Tibial nerve (tissue), 4 donors: ENCODE data around the gene KCNK3. TPM values are rescaled to one million over a fixed set of nuclear protein-coding genes. Genes with fewer than 3 reads are reported as not detected.

ENCODE experiments used
- DNase-seq, 2 donors: peaks; one replicate each; pipeline ENCODE4 v3.0.0-alpha.2; 2019; ENCODE audit warnings: low spot score in 2 of 2
- H3K27ac ChIP-seq, 4 donors: fragments of 200-600 bp; sonication (generic) in 3 of 4; one replicate each; pipeline ENCODE4 v1.5.1; 2017 to 2019; ENCODE audit warnings: mild to moderate bottlenecking in 1 of 4
- H3K27me3 ChIP-seq, 2 donors: fragments of 200-600 bp; sonication (generic) in 1 of 2; one replicate each; pipeline versions ENCODE4 v1.5.1 to v1.6.0; 2017 to 2019
- H3K36me3 ChIP-seq, 3 donors: fragments of 200-600 bp; sonication (generic); one replicate each; pipeline ENCODE4 v1.5.1; 2018 to 2019
- H3K4me1 ChIP-seq, 4 donors: fragments of 200-600 bp; sonication (generic) in 3 of 4; one replicate each; pipeline ENCODE4 v1.5.1; 2017 to 2019
- H3K4me3 ChIP-seq, 4 donors: fragments of 200-600 bp; sonication (generic) in 3 of 4; one replicate each; pipeline ENCODE4 v1.5.1; 2017 to 2019; ENCODE audit warnings: mild to moderate bottlenecking in 1 of 4, moderate library complexity in 1 of 4
- H3K9me3 ChIP-seq, 4 donors: fragments of 200-600 bp; sonication (generic) in 3 of 4; one replicate each; pipeline ENCODE4 v1.5.1; 2017 to 2019
- EP300 ChIP-seq, 2 donors: sonication (generic); formaldehyde crosslinking; IDR thresholded peaks; one replicate each; pipeline ENCODE4 v1.6.1; 2017; ENCODE audit warnings: antibody characterized with exemption in 2 of 2, mild to moderate bottlenecking in 1 of 2
- POLR2A ChIP-seq, 2 donors: fragments of 450-650 bp; IDR thresholded peaks; one replicate each; pipeline ENCODE4 v1.6.1; 2017; ENCODE audit warnings: antibody characterized with exemption in 2 of 2, mild to moderate bottlenecking in 2 of 2, moderate library complexity in 2 of 2
- WGBS, 2 donors: methylation state at CpG; one replicate each; pipeline ENCODE4 v1.1.5; 2018; 5-methylcytosine and 5-hydroxymethylcytosine counted together
- total RNA-seq, 4 donors: library from RNA; depleted of rRNA; stranded (reverse); fragments of >200 nt; gene quantifications; one replicate each; pipeline ENCODE4 v1.1.0, GENCODE V29; 2016
- TF ChIP-seq, protein P1 (sequence below), 5 experiments: fragments of 200-600 bp in 3 of 5; fragments of 450-650 bp in 2 of 5; sonication (generic) in 3 of 5; IDR thresholded peaks; one replicate each; pipeline ENCODE4 v1.5.1; 2016 to 2019; ENCODE audit warnings: antibody characterized with exemption in 5 of 5, mild to moderate bottlenecking in 3 of 5, moderate library complexity in 2 of 5

KCNK3 gene
- total RNA-seq, 4 donors from 2014 or later: 0.84 to 6.9 (median 1.7) TPM

DNA sequence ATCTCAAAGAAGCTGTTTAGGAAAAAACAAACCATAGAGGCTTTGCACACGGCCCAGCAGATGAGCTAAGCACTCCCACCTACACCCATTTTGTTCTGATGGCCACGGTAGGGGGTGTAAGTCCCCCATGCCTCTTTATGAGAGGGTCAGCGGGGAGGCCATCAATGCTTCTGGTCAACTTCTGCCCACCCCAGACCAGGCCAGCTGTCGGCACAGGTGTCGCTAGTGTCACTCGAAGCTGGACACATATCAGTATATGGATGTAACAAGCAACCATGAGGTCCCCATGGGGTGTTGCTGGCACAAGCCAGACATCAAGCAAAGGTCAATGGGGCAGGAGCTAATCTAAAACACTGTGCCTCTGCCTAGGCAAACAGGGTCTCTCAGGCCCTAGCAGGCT lies 47.8 kb downstream of the KCNK3 start:
- TF ChIP-seq, protein P1, sequence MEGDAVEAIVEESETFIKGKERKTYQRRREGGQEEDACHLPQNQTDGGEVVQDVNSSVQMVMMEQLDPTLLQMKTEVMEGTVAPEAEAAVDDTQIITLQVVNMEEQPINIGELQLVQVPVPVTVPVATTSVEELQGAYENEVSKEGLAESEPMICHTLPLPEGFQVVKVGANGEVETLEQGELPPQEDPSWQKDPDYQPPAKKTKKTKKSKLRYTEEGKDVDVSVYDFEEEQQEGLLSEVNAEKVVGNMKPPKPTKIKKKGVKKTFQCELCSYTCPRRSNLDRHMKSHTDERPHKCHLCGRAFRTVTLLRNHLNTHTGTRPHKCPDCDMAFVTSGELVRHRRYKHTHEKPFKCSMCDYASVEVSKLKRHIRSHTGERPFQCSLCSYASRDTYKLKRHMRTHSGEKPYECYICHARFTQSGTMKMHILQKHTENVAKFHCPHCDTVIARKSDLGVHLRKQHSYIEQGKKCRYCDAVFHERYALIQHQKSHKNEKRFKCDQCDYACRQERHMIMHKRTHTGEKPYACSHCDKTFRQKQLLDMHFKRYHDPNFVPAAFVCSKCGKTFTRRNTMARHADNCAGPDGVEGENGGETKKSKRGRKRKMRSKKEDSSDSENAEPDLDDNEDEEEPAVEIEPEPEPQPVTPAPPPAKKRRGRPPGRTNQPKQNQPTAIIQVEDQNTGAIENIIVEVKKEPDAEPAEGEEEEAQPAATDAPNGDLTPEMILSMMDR (IDR thresholded peaks at IDR 0.05): no peak
- 80 to 82% methylated on average over 6 of the region's 6 CpGs for WGBS, 2 donors

DNA sequence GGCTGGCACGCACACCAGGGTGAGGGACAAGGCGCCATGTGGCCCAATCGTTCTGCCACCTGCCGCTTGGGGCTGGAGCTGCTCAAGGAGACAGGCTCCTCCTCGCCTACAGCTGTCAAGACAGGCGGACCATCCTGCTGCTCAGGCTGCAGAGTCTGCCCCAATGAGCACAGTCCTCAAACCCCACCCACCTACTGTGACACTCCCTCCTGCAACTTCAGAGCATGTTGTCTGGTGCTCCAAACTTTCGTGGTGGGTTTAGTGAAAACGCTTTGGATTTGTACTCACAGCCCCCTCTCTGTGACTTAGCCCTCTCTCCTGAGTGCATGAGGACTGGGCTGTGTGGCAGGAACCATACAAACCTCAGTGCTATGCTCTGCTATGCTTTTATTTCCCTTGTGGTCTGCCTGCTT lies 48.4 kb downstream of the KCNK3 start:
- no peak overlapping the region for H3K4me3 ChIP-seq
- DNase-seq: no peak
- H3K36me3 ChIP-seq: no peaks in the 10 kb centered on the region
- TF ChIP-seq, protein P1 (IDR thresholded peaks at IDR 0.05): no peak
- peaks cover 0 to 7% (median 5%) of the 10 kb centered on the region in 4 donors for H3K4me1 ChIP-seq
- no peaks in the 10 kb centered on the region for H3K27me3 ChIP-seq
- no peak overlapping the region for H3K27ac ChIP-seq
- 35 to 60% methylated on average over 8 of the region's 8 CpGs for WGBS, 2 donors
- no peaks in the 10 kb centered on the region for H3K9me3 ChIP-seq

More for the DNA sequence above, 47.8 kb downstream of the KCNK3 start:
- DNase-seq: no peak
- H3K27me3 ChIP-seq: no peaks in the 10 kb centered on the region
- H3K4me3 ChIP-seq: no peak overlapping the region
- H3K27ac ChIP-seq: no peak overlapping the region
- peaks cover 0 to 9% (median 6%) of the 10 kb centered on the region in 4 donors for H3K4me1 ChIP-seq
- H3K36me3 ChIP-seq: no peaks in the 10 kb centered on the region
- H3K9me3 ChIP-seq: no peaks in the 10 kb centered on the region

GRCh38 chr2:26742048-26742770 lies 49.7 kb downstream of the KCNK3 start:
- no peaks in the 10 kb centered on the region for H3K4me1 ChIP-seq
- 87 to 88% methylated on average over 12 to 15 of the region's 15 CpGs for WGBS, 2 donors
- DNase-seq: no peak
- no peak overlapping the region for H3K27ac ChIP-seq
- H3K27me3 ChIP-seq: no peaks in the 10 kb centered on the region
- no peaks in the 10 kb centered on the region for H3K9me3 ChIP-seq
- H3K36me3 ChIP-seq: no peaks in the 10 kb centered on the region
- no peak overlapping the region for H3K4me3 ChIP-seq
- no peak for TF ChIP-seq POLR2A (IDR thresholded peaks at IDR 0.05)
- TF ChIP-seq EP300 (IDR thresholded peaks at IDR 0.05): no peak
- TF ChIP-seq, protein P1 (IDR thresholded peaks at IDR 0.05): no peak

GRCh38 chr2:26743852-26744251 lies 51.3 kb downstream of the KCNK3 start:
- H3K9me3 ChIP-seq: no peaks in the 10 kb centered on the region
- no peaks in the 10 kb centered on the region for H3K27me3 ChIP-seq
- H3K36me3 ChIP-seq: no peaks in the 10 kb centered on the region
- no peak overlapping the region for H3K4me3 ChIP-seq
- WGBS, 2 donors: 80 to 93% methylated on average over 3 of the region's 3 CpGs
- TF ChIP-seq EP300 (IDR thresholded peaks at IDR 0.05) (no peak), POLR2A (IDR thresholded peaks at IDR 0.05) (no peak)
- TF ChIP-seq, protein P1 (IDR thresholded peaks at IDR 0.05): no peak
- DNase-seq: no peak
- no peak overlapping the region for H3K27ac ChIP-seq
- no peaks in the 10 kb centered on the region for H3K4me1 ChIP-seq

DNA sequence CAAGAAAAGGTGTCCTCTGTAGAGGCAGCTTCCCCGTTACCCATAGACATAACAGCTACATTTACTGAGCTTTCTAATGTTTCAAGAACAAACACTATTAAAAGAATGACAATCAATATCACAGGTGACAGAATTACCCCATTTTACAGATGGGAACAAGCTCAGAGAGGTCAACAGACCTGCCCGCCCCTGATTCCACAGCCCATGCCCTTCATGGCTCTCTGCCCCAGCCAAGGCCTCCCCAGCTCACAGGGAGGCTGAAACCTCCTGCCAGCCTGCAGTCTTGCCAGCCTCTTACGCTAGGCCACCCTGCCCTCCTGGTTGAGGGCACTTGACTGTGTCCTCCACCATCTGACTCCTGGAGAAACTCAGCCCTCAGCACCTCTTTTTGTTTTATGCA lies 52.4 kb downstream of the KCNK3 start:
- Histone ChIP-seq H3K4me1 (no peaks in the 10 kb centered on the region), H3K4me3 (no peak overlapping the region), H3K27me3 (no peaks in the 10 kb centered on the region), H3K9me3 (no peaks in the 10 kb centered on the region), H3K36me3 (no peaks in the 10 kb centered on the region), H3K27ac (no peak overlapping the region)
- TF ChIP-seq POLR2A (IDR thresholded peaks at IDR 0.05) (no peak), EP300 (IDR thresholded peaks at IDR 0.05) (no peak)
- TF ChIP-seq, protein P1 (IDR thresholded peaks at IDR 0.05): no peak
- WGBS, 2 donors: 92 to 93% methylated on average over 3 of the region's 3 CpGs
- no peak for DNase-seq
